Transverse colon (tissue), 4 donors: Measurements from ENCODE around the gene KIAA1549. TPM values are rescaled to one million over a fixed set of nuclear protein-coding genes. Genes with fewer than 3 reads are reported as not detected.
A peak's percentile ranks its signal among the peaks of the same experiment; 100 is the strongest.

ENCODE experiments used
- DNase-seq: peaks from one replicate; pipeline ENCODE4 v3.0.0-alpha.2; 2019
- H3K27ac ChIP-seq, 4 donors: fragments of 200-600 bp; sonication (generic); 2 replicates each; pipeline ENCODE4 v1.5.1; 2016 to 2018; ENCODE audit warnings: inconsistent platforms in 4 of 4
- H3K27me3 ChIP-seq: fragments of 200-600 bp; sonication (generic); 2 replicates; pipeline ENCODE4 v1.5.1; 2017; ENCODE audit warnings: inconsistent platforms
- H3K36me3 ChIP-seq, 4 donors: fragments of 200-600 bp; sonication (generic); 2 replicates each; pipeline ENCODE4 v1.5.1; 2017 to 2019; ENCODE audit warnings: inconsistent platforms in 4 of 4
- H3K4me1 ChIP-seq, 4 donors: fragments of 200-600 bp; sonication (generic); 2 replicates each; pipeline ENCODE4 v1.5.1; 2017 to 2020; ENCODE audit warnings: inconsistent platforms in 4 of 4
- H3K4me3 ChIP-seq, 4 donors: fragments of 200-600 bp; sonication (generic); 1 replicate in 1 of 4; 2 replicates in 3 of 4; pipeline versions ENCODE4 v1.5.1 to v1.6.1; 2017 to 2019; ENCODE audit warnings: inconsistent platforms in 4 of 4
- H3K9me3 ChIP-seq, 2 donors: fragments of 200-600 bp; sonication (generic); 2 replicates each; pipeline ENCODE4 v1.5.1; 2017 to 2019; ENCODE audit warnings: inconsistent platforms in 2 of 2
- EP300 ChIP-seq: sonication (generic); formaldehyde crosslinking; IDR thresholded peaks from one replicate; pipeline ENCODE4 v1.6.1; 2017; ENCODE audit warnings: antibody characterized with exemption, low read depth
- POLR2A ChIP-seq: fragments of 450-650 bp; IDR thresholded peaks from one replicate; pipeline ENCODE4 v1.6.1; 2016; ENCODE audit warnings: antibody characterized with exemption, mild to moderate bottlenecking, moderate library complexity
- POLR2AphosphoS5 ChIP-seq, 3 donors: sonication (generic); formaldehyde crosslinking; IDR thresholded peaks; one replicate each; pipeline ENCODE4 v1.6.1; 2016; ENCODE audit warnings: antibody characterized with exemption in 3 of 3
- WGBS, 2 donors: methylation state at CpG; one replicate each; pipeline ENCODE4 v1.1.5; 2018; ENCODE audit warnings: low coverage in 1 of 2; 5-methylcytosine and 5-hydroxymethylcytosine counted together
- in situ Hi-C, 4 donors: fragments of 200-750 bp; cut with MboI; loops; one replicate each; pipeline versions ENCODE4 v1.15.0 to v1.15.1; 2017; ENCODE audit warnings: low sequenced_read_pairs in 3 of 4, low pct_ligation_motif_present in 1 of 4, low pct_unique_long_range_greater_than_20kb in 1 of 4
- intact Hi-C: fragments of 100-400 bp; cut with DNase I; formaldehyde crosslinking; loops from one replicate; pipeline ENCODE4 v1.15.1; 2023; ENCODE audit warnings: low total_unique reads
- total RNA-seq, 4 donors: library from RNA; depleted of rRNA; stranded (reverse); fragments of >200 nt; gene quantifications; one replicate each; pipeline ENCODE4 v1.1.0, GENCODE V29; 2016
- TF ChIP-seq, protein P1 (sequence below), 5 experiments: fragments of 200-600 bp in 3 of 5; fragments of 450-650 bp in 2 of 5; sonication (generic) in 3 of 5; IDR thresholded peaks; 1 replicate in 2 of 5; 2 replicates in 3 of 5; pipeline ENCODE4 v1.5.1; 2016 to 2017; ENCODE audit warnings: antibody characterized with exemption in 5 of 5, inconsistent platforms in 3 of 5, mild to moderate bottlenecking in 2 of 5, moderate library complexity in 1 of 5

Gene KIAA1549
- total RNA-seq, 4 donors from 2014 or later: 0.37 to 1.5 (median 0.93) TPM

DNA sequence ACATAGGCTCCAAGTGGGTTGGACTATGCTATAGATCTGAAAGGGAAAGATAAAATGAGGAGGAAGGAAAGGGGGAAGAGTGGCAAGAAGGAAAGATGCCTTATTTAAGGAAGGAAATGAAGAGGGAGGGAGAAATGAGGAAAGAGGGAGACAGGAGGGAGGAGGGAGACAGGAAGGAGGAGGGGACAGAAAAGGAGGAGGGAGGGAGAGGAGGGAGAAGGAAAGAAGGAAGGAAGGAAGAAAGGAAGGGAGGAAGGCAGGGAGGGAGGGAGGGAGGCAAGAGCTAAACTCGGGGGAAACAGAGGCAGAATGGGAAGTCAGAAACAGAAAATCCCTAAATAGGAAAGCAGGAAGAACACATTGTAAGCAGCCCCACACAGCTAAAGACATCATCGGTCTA lies 67.4 kb downstream of the KIAA1549 start:
- TF ChIP-seq POLR2A (no peak), POLR2AphosphoS5 (IDR thresholded peaks at IDR 0.05) (no peak)
- TF ChIP-seq, protein P1, sequence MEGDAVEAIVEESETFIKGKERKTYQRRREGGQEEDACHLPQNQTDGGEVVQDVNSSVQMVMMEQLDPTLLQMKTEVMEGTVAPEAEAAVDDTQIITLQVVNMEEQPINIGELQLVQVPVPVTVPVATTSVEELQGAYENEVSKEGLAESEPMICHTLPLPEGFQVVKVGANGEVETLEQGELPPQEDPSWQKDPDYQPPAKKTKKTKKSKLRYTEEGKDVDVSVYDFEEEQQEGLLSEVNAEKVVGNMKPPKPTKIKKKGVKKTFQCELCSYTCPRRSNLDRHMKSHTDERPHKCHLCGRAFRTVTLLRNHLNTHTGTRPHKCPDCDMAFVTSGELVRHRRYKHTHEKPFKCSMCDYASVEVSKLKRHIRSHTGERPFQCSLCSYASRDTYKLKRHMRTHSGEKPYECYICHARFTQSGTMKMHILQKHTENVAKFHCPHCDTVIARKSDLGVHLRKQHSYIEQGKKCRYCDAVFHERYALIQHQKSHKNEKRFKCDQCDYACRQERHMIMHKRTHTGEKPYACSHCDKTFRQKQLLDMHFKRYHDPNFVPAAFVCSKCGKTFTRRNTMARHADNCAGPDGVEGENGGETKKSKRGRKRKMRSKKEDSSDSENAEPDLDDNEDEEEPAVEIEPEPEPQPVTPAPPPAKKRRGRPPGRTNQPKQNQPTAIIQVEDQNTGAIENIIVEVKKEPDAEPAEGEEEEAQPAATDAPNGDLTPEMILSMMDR (IDR thresholded peaks at IDR 0.05): no peak
- Histone ChIP-seq H3K36me3 (no peaks in the 10 kb centered on the region), H3K27me3 (no peaks in the 10 kb centered on the region), H3K9me3 (no peaks in the 10 kb centered on the region), H3K4me3 (no peak overlapping the region), H3K27ac (no peak overlapping the region), H3K4me1 (peaks cover 0 to 4% (median 0%) of the 10 kb centered on the region in 4 donors)
- WGBS, 2 donors: 49 to 73% methylated on average over 2 of the region's 2 CpGs
- no peak for DNase-seq
- in situ Hi-C loops (no loop called here), intact Hi-C loops (no loop called here)

DNA sequence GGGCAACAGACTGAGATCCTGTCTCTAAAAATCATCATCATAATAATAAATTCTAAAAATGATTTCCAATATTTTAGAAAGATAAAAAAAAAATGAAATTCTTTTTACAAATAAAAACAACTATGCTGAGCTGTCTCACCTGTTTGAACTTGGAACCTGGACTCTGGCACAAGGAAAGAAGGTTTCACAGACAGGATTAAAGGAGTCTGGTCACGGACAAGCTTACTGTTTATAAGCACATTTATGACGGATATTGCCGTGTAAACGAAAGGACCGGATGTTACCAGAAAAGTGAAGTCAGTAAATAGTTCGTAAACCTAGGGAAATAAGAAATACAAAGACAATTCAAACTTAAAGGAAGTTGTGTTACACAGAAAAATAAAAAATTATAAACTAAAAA lies 70.2 kb downstream of the KIAA1549 start:
- Histone ChIP-seq H3K27me3 (no peaks in the 10 kb centered on the region), H3K27ac (peak overlapping the region in 1 of 4 donors; percentile 16), H3K36me3 (no peaks in the 10 kb centered on the region), H3K4me3 (no peak overlapping the region), H3K4me1 (peaks cover 0 to 4% (median 0%) of the 10 kb centered on the region in 4 donors), H3K9me3 (no peaks in the 10 kb centered on the region)
- in situ Hi-C loops (no loop called here), intact Hi-C loops (no loop called here)
- TF ChIP-seq POLR2AphosphoS5 (IDR thresholded peaks at IDR 0.05) (no peak), EP300 (no peak), POLR2A (no peak)
- TF ChIP-seq, protein P1 (IDR thresholded peaks at IDR 0.05): no peak
- WGBS, 2 donors: 37 to 72% methylated on average over 6 of the region's 6 CpGs
- DNase-seq: no peak

DNA sequence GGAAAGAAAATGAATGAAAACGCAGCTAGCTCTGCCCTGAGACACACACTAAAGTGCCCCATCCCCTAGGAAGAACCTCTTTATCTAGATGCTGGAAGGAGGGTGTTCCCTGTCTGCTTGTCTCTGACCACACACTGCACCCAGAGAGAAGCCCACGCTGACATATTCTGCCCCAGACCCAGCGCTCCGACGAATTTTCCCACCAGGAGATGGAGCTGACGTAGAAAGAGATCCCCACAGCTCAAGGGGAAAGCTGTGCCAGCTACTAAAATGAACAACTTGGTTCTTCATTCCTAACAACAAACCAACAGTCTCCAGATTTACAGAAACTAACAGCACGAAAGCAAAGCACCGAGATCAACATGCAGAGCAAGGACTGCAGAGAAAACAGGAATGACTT lies 73.3 kb downstream of the KIAA1549 start:
- H3K4me1 ChIP-seq: peaks cover 0 to 4% (median 0%) of the 10 kb centered on the region in 4 donors
- H3K27ac ChIP-seq: no peak overlapping the region
- H3K36me3 ChIP-seq: no peaks in the 10 kb centered on the region
- 79 to 87% methylated on average over 6 to 8 of the region's 8 CpGs for WGBS, 2 donors
- H3K27me3 ChIP-seq: no peaks in the 10 kb centered on the region
- intact Hi-C loops (no loop called here), in situ Hi-C loops (no loop called here)
- no peaks in the 10 kb centered on the region for H3K9me3 ChIP-seq
- DNase-seq: no peak
- no peak overlapping the region for H3K4me3 ChIP-seq
- TF ChIP-seq, protein P1 (IDR thresholded peaks at IDR 0.05): no peak
- TF ChIP-seq POLR2AphosphoS5 (IDR thresholded peaks at IDR 0.05) (no peak), POLR2A (no peak), EP300 (no peak)

DNA sequence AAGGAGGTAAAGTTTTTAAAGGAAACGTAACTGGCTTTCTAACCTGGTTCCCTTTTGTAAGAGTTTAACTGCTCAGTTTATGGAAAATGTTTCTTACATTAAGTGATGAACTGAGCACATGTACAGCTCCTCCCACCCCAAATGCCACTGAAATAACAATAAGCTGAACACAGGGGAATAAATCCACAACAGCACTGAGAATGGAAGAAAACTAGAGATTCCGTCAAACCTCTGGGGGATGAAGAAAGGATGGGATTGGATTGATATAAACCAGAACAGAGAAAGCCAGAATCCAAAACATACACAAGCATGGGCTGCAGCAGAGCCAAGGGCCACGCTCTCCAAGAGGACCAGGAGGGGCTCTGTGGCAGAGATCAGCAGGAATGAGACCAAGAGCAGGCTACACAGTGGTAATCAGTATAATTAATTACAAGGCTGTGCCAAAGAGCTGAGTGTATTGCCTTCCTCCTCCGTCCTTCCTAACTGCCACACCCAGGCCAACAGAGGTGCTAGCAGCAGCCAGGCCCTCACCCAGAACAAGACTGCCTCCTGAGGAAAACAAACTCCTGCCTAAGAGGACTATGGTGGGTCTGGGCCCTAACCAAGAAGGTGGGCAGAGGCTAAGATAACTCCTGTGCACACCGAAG lies 73.9 kb downstream of the KIAA1549 start:
- peaks cover 0 to 4% (median 0%) of the 10 kb centered on the region in 4 donors for H3K4me1 ChIP-seq
- WGBS, 2 donors: 72 to 85% methylated on average over 2 to 5 of the region's 5 CpGs
- in situ Hi-C loops: no loop called here
- no peaks in the 10 kb centered on the region for H3K9me3 ChIP-seq
- H3K27ac ChIP-seq: no peak overlapping the region
- H3K27me3 ChIP-seq: no peaks in the 10 kb centered on the region
- TF ChIP-seq POLR2A: no peak
- TF ChIP-seq POLR2AphosphoS5 (IDR thresholded peaks at IDR 0.05): no peak
- TF ChIP-seq, protein P1 (IDR thresholded peaks at IDR 0.05): no peak
- no peak for TF ChIP-seq EP300
- no peak for DNase-seq
- no peaks in the 10 kb centered on the region for H3K36me3 ChIP-seq
- no peak overlapping the region for H3K4me3 ChIP-seq
- intact Hi-C loops: no loop called here
